ENCODE measurements around the gene SUPT5H.

The SUPT5H gene

GRCh38 chr19:39518975-39519374 lies 73.6 kb downstream of the SUPT5H start:
- Histone ChIP-seq H3K36me3 (no peaks in the 10 kb centered on the region), H3K4me3 (ENCODE audit: low read depth, low read length) (no peak overlapping the region), H3K9me3 (ENCODE audit: severe bottlenecking) (no peaks in the 10 kb centered on the region), H3K27me3 (ENCODE audit: insufficient read depth, low read depth, severe bottlenecking) (no peaks in the 10 kb centered on the region), H3K27ac (no peak overlapping the region)
- no peak for TF ChIP-seq CTCF (IDR thresholded peaks at IDR 0.05; ENCODE audit: low read depth, low read length)
- DNase-seq = no peak

DNA sequence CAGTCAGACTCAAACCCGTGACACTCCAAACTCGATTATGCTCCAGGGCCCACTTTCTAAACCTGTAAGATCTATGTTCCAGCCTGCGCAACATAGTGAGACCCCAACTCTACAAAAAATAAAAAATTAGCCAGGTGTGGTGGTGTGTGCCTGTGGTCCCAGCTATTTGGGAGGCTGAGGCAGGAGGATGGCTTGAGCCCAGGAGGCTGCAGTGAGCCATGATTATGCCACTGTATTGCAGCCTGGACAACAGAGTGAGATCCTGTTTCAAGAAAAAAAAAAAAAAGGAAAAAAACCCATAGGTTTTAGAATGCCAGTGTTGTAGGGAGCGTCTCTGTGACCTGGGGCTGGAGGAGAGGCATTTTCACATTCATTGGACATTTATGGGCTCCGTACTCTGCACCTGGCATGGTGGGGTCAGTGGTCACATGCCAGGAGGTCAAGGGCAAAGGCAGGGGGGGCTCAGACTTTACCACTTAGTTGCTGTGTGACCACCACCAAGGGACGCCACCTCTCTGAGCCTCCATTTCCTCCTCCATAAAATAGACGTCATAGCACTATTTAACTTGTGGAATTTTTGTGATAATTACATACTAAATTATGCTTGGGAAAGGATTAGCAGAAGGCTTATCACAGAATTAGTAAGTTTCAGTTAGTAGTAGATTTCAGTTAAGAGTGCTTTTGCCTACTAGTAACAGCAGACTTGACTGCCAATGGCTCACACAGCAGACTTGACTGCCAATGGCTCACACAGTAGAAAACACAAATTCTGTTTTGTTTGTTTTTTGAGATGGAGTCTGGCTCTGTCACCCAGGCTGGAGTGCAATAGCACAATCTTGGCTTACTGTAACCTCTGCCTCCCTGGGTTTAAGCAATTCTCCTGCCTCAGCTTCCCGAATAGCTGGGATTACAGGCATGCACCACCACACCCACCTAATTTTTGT lies 75.4 kb downstream of the SUPT5H start:
- TF ChIP-seq CTCF (IDR thresholded peaks at IDR 0.05; ENCODE audit: low read depth, low read length) = no peak
- H3K36me3 ChIP-seq = no peaks in the 10 kb centered on the region
- H3K27me3 ChIP-seq (ENCODE audit: insufficient read depth, low read depth, severe bottlenecking) = no peaks in the 10 kb centered on the region
- H3K9me3 ChIP-seq (ENCODE audit: severe bottlenecking) = no peaks in the 10 kb centered on the region
- H3K4me3 ChIP-seq (ENCODE audit: low read depth, low read length) = no peak overlapping the region
- no peak for DNase-seq
- H3K27ac ChIP-seq = no peak overlapping the region

- TF ChIP-seq CTCF (IDR thresholded peaks at IDR 0.05; ENCODE audit: low read depth, low read length) = no peak
Measured at GRCh38 chr19:39524495-39524894, 79.1 kb downstream of the SUPT5H start.

GRCh38 chr19:39525205-39525604 lies 79.8 kb downstream of the SUPT5H start:
- no peak for DNase-seq
- TF ChIP-seq CTCF (IDR thresholded peaks at IDR 0.05; ENCODE audit: low read depth, low read length) = no peak
- Histone ChIP-seq H3K4me3 (ENCODE audit: low read depth, low read length) (no peak overlapping the region), H3K27me3 (ENCODE audit: insufficient read depth, low read depth, severe bottlenecking) (no peaks in the 10 kb centered on the region), H3K9me3 (ENCODE audit: severe bottlenecking) (no peaks in the 10 kb centered on the region), H3K27ac (no peak overlapping the region; the same call in 1 of the 2 replicates), H3K36me3 (peaks cover 6% of the 10 kb centered on the region)

More at GRCh38 chr19:39524495-39524894, 79.1 kb downstream of the SUPT5H start:
- peak; percentile 76 for DNase-seq
- Histone ChIP-seq H3K27ac (no peak overlapping the region; the same call in 1 of the 2 replicates), H3K4me3 (ENCODE audit: low read depth, low read length) (no peak overlapping the region), H3K36me3 (peaks cover 2% of the 10 kb centered on the region), H3K27me3 (ENCODE audit: insufficient read depth, low read depth, severe bottlenecking) (no peaks in the 10 kb centered on the region), H3K9me3 (ENCODE audit: severe bottlenecking) (no peaks in the 10 kb centered on the region)
